ENCODE data around the gene PALM.

GRCh38 chr19:677201-677600 is 31.5 kb upstream of the PALM start:
- TF ChIP-seq SP1 (IDR thresholded peaks at IDR 0.05) (no peak), RAD21 (IDR thresholded peaks at IDR 0.05) (no peak)
